T1000 (cell line): ENCODE measurements around the gene THBS3.
A peak's percentile ranks its signal among the peaks of the same experiment; 100 is the strongest.
"Not testable (repeated sequence)": the region's sequence is repeated elsewhere in the genome, so short reads cannot be mapped to it uniquely, and the experiment has no call there.

Experiments
- DNase-seq: peaks from one replicate; lab custom pipeline; 2025; ENCODE audit warnings: mixed read lengths; lab: John Stamatoyannopoulos, UW

The THBS3 gene

DNA sequence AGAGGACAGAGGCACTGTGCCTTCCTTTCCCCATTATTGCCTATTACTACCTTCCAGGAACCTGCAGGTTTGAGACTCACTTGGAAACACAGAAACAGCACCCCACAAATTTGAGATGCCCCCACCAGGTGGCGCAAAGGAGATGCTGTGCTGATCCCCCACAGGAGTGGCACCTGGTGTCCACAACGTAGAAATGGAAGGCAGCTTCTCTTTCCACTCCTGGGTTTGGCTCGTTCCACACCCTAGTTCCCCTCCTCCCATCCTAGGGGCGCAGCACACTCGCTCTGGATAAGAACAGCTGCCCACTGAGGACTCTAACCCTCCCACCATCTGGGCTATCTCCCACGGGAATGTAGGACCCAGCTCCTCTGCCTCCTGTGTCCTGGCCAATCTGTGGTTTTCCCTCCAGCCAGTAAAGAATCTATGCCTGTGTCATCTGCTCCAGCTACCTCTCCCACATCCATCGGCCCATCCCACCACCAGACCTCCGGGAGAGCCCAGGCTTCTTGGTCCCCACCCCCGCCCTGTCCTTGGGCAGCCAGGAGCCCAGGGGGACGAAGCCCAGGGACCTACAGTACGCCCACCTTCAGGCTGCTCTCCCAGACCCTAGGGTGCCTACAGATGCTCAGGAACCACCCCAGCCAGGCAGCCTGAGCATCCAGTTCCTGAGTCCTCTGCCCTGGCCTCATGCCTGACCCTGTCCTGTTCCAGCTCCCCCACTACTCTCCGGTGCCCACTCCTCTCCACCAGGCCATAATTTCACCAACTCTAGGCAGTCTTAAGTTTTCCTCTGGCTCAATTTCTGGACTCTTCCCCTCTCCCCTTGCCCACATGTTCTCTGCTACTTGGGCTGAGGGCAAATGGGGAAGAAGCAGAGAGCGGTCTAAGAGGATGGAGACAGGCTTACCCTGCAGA lies 549 bp downstream of the THBS3 start:
- peak; percentile 64 for DNase-seq

DNA sequence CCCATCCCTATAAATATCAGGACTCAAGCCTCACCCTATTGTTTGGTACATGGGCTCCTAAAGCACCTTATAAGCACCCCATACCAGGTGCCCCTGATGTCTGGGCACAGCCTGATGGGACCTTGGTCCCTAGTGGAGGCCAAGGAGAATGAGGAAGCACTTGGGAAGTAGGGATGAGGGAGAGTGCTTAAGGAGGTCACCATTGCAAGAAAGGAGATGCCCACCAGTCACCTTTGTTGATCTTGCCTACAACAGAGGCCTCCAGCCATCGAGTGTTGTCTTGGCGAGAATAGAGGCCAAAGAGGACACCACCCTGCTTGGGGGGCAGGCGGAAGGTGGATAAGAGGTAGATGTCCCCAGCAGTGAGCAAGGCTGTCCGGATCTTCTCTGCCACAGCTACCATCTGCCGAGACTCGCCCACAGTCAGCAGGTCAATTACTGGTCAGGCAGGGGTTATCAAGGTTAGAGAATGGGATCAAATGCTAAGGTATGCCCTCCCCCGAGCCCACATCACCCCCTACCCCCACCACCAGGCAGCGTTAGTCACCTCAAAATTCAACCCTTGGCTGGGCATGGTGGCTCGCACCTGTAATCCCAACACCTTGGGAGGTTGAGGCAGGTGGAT lies 1.6 kb downstream of the THBS3 start:
- DNase-seq, result no peak

DNA sequence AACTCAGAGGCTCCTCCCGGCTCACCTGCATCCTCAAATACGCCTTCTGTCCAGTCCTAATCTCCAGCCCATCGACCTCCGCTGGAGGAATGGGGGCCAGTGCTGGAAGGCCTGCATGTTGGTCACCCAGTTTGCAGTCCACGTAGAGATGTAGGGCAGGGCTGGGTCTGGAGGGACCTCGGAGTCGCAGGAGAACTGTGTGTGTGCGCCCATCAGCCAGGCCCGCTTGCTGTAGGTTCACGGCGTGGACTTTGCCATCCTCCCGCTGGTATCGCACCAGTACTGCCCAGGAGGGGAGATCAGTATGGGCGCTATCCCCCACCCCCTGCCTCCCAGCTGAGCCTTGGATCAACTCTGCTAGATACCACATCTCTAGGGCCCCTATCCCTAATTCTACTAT lies 2.7 kb downstream of the THBS3 start:
- DNase-seq, result no peak

DNA sequence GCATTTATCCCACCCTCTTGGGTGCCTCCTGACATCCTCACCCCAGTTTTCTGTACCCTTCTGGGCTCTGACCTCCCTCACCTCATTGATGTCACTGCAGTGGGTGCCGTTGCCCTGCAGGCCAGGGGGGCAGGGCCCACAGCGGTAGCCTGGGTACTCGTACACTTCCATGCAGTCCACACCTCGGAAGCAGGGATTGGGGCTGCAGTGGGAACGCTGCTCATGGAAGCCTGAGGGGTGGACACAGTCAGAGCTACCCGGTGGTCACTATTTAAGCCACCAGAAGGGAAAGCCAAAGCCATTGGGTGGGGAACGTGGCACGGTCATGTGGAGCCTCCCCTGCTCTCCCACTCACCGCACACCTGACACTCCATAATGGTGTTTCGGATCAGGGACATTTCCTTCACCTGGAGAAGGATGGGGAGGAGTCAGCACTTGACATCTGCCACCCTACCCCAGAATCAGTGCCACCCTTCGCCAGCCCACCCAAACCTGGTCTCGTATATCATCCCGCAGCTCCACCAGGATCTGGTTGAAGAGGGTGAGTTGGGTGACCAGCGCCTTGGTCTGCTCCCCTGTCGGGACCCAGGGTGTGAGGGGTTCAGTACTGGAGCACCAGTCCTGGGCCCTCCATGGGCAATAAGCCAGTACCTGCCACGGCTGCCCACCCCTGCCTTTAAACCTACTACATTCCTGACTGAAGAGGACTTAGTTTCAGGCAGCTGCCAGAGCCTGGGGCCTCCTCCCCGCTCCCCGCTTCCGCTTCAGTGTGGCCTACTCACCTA lies 4.8 kb downstream of the THBS3 start:
- DNase-seq, result no peak

DNA sequence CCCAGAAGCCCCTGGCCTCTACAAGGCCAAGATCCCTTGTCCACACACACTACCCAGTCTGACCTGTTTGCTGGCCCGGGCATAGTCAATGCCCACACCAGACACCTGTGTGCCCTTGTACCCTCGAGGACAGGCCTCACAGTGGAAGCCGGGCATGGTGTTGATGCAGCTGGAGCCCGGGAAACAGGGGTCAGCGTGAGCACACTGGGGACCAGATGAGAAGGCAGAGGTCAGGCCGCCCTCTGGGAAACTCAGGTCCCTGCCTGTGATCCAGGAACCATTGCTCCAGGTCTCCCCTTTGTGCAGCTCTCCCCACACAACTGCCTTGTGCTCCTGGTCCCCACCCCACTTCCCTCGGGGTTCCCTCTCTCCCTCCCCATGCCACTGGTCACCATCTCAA lies 5.5 kb downstream of the THBS3 start:
- DNase-seq, result no peak

DNA sequence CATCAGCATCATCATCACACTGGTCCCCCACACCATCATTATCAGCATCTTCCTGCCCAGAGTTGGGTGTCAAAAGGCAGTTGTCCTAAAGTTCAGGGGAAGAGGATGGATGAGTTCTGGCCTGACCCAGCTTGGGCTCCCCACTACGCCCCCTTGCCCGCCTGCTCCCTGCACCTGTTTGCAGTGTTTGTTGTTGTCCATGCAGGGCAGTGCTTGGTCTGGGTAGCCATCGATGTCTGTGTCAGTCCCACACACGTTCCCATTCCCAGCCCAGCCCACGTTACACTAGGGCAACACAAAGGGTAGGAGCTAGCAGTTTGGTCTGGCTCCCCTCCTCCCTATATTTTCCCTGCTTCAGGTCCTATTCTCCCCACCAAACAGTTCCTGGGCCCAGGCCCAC lies 6.8 kb downstream of the THBS3 start:
- no peak for DNase-seq

DNA sequence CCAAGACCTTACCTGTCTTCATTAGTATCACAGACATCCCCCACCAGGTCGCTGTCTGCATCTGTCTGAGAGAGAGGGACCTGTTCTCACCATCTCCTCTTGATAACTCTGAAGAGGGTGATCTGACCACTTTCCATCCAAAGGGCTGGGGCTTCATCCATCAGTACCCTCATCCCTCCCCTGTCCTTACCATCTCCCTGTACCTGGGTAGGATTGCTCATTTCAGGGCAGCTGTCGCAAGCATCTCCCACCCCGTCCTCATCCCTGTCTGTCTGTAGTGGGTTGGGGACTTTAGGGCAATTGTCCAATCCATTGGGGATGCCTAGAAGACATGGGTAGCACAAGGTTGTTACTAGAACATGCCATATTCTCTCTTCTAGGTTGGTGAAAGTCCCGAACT lies 7.9 kb downstream of the THBS3 start:
- DNase-seq, result no peak

DNA sequence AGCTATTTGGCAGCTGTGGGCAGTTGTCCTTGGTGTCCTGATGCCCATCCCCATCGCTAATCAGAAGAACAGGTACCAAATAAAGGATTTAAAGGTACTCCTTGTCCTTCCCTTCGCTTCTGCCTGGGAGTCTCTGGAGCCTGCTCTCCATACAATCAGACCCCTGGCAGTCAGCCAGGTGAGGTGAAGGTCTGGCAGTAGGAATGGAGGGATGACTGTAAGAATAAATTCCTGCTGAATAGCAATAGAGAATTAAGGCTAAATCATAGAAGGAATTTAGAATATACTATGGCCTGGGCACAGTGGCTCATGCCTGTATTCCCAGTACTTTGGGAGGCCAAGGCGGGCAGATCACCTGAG lies 9.2 kb downstream of the THBS3 start:
- DNase-seq, result no peak

DNA sequence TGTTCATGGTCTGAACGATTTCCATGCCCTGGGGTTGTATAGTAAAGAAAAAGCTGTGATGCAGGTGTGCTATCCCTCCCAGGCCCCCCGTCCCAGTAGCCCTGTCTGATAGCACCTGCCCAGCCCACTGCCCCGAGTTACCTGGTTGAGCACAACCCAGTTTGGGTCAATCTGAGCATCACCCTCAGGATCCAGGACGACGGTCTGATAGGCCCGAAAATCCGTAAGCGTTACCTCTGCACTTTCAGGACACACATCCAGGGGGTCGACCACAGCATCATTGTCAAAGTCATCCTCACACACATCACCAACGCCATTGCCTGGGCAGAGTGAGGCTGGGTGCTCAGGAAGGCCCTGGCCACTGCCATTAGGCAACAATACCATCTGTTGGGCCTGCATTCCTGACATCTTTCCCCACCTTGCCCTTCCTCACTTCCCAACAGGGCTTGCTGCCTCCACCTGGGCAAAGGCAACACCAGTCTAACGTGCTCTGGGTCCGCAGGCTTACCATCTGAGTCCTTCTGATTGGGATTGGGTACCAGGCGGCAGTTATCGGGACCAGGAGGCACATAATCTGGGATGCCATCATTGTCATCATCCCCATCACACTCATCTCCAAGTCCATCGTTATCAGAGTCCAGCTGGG lies 9.7 kb downstream of the THBS3 start:
- DNase-seq, result no peak

DNA sequence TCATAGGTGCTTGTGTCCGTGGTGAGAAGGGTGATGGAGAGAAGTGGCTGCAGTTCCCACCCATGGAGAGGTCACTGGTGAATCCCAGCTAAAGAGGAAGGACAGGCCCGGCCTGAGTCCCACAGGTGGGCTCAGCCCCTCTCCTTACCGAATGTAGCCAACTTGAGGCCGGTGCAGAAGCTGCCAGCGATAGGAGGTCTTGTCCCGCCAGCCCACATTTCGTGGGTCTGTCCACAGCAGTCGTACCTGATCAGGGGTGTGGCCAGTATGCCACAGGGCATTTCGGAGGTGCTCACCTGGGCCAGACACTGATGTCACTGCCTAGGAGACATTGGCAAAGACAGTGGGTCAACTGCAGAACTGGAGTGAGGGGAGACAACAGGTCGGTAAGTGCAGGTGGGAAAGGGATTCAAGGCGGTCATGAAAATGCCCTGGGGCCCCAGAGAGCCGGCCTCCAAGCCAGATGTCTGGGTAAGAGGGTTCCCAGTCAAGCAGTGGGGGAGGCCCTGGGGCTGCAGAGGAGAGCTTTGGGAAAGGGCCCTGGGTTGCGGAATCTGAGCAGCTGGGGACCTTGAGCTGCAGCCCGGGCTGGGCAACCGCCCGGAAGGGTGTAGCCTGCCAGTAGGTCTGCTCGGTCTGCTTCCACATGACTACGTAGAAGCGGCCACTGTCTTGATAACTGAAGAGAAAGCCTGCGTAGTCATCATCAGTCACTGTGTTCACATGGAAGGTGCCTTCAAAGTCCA lies 10.6 kb downstream of the THBS3 start:
- DNase-seq, result no peak

DNA sequence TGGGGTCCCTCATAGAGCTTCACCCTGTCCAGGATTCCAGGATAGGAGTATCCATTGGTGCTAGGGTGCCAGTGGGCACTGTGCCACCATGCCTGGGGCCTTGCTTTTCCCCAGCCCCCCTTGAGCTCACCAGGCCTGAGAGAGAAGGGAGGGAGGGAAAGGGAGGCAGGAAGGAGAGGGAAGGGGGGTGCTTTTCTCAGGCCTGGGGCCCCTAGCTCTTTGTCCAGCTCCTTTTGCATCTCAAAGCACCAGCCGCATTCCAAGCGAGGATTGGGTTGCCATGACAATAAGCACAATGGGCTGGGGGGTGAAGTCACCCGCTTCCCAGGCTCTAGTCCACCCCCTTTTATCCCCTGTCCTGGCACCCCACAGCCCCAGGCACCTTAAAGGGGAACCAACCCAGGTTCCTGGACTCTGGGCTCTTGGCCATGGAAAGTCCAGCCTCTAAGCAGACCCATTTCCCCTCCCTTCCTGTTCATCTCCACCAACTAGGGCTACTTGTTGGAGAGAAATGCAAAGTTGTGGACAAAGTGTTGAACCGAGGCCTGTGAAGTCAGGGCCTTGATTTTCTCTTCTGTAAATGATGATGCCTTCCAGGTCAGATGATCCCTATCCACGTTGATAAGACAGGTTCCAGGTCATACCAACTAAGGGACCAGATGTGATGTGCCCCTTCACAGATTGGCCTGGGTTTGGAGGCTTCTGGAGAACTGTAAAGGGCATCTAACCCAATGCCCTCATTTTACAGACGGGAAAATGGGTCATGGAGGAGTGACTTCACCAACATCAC lies 11.4 kb downstream of the THBS3 start:
- no peak for DNase-seq

DNA sequence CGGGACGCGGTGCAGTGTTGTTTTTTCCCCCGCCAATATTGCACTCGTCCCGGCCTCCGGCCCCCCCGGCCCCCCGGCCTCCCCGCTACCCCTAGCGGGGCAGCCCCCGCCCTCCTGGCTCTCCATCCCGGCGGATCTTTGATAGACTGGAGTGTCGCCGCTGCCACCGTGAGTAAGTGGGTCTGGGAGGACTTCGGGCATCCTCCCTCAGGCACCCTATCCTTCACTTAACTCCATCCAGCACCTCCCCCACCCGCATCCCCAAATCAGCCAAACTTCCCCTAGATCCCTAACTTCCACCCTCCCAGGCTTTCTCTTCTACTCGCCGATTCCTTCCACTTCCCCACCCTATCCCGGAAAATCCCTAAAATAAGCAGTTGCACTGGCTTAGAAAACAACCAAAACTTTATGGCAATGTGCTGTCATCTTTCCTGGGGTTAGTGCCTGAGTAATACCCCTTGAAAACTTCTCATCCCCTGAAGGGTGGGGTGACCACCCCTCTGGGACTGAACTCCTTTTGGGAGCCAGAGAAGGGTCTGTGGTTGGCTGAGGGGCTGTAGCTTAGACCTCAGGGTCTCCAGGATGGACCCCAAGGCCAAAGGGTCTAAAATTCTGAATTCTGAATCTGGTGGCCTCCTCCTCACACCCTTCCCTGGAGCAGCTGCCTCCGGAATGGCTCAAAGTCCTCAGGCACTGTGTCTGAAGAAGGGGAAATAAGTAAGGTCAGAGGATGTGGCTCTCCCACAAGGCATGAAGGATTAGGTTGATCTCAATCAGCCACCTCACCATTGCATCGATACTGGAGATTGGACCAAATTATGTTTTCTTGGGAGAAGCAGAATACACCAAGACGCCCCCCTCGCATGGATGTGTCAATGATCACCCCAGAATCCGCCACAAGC lies 12.2 kb downstream of the THBS3 start:
- no peak for DNase-seq

DNA sequence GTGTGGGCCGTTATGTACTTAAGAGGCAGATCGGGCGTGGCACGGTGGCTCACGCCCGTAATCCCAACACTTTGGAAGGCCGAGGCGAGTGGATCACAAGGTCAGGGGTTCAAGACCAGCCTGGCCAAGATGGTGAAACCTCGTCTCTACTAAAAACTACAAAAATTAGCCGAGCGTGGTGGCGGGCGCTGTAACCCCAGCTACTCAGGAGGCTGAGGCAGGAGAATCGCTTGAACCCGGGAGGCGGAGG lies 13.8 kb downstream of the THBS3 start:
- DNase-seq, result not testable (repeated sequence)

DNA sequence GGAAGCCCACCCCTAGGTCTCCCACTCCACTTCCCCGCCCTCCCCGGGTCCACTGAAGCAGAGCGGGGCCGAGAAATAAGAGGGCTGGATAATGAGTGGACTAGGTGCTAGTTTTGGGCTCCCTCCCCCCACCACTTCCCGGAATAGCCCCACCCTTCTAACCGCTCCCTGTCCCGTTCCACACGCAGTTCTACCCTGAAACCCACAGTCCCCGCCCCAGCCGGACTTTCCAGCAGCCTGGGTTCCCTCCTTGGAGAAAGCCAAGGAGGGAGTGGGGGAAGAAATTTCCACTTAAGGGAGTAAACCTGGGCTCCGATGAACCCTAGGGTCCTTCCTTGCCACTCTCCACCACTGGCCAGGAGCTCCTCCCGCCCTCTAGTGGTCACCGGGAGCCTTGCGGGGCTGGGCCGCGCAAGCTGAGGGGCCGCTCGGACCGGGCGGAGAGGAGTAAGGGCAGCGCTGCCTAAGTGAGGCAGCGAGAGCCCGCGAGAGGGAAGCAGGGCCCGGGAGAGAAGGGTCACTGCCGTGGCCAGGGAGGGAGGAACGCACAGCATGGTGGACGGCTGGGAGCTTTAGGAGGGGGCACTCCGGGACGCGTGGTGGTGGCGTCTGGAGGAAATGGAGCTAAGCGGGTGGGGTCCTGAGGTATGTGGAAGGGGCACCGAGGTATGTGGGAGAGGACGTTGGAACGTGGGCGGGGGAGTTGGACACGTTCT lies 14.3 kb downstream of the THBS3 start:
- peak; percentile 70 for DNase-seq

DNA sequence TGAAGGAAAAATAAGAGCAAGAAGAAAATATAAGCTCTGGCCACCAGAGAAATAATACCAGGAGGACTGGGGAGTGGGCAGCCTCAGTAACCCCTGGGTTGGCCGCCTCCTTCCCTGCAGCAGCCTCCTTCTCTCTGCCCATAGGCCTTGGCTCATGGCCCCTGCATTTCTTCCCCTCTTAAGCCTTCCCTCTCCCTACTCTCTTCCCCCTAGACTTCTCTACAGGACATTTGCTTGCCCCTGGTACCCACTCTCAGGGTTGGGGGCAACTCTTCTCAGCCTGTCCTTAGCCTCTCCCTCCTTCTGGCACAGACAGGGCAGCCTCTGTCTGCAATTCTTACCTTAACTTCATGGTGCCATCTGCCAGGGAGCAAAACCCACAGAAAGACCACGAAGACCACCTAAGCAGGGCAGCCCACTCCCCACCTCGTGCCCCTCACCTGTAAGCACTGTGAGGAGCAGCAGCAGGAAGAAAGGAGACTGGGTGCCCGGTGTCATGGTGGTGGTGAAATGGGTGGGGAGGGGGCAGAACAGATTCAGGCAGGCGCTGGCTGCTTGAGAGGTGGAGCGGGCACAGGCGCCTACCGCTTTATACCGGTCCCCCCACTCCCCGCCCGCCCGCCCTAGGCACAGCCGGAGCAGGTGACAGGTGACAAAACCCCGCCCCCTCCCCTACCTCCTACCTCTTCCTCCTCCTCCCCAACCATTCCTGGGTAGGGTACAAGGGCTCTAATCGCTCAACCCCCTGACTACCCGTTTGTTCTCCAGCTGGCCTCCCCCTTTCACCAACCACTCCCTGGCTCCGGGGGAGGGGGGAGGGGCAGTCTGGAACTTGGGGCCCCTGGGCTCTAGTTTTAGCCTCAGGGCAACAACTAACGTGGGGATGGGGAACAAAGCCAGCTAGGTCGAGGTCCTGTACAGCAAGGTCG lies 15.1 kb downstream of the THBS3 start:
- no peak for DNase-seq

DNA sequence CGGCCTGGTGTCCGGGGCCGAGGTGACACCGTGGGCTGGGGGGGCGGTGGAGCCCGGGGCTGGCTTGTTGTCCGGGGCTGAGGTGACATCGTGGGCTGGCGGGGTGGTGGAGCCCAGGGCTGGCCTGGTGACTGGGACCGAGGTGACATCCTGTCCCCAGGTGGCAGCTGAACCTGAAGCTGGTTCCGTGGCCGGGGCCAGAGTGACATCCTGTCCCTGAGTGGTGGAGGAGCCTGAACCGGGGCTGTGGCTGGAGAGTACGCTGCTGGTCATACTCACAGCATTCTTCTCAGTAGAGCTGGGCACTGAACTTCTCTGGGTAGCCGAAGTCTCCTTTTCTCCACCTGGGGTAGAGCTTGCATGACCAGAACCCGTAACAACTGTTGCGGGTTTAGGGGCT lies 15.8 kb downstream of the THBS3 start:
- no peak for DNase-seq

DNA sequence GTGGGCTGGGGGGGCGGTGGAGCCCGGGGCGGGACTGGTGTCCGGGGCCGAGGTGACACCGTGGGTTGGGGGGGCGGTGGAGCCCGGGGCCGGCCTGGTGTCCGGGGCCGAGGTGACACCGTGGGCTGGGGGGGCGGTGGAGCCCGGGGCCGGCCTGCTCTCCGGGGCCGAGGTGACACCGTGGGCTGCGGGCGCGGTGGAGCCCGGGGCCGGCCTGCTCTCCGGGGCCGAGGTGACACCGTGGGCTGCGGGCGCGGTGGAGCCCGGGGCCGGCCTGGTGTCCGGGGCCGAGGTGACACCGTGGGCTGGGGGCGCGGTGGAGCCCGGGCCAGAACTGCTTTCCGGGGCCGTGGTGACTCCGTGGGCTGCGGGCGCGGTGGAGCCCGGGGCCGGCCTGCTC lies 17.8 kb downstream of the THBS3 start:
- DNase-seq, result not testable (repeated sequence)

DNA sequence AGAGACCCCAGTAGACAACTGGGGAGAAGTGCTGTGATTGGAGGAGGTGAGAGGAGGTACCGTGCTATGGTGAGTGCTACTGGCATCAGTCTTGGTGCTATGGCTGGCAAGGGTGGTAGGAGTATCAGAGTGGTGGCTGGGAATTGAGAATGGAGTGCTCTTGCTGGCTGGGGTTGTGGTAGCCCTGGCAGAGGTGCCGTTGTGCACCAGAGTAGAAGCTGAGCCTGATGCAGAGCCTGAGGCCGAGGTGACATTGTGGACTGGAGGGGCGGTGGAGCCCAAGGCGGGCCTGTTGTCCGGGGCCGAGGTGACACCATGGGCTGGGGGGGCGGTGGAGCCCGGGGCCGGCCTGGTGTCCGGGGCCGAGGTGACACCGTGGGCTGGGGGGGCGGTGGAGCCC lies 19.4 kb downstream of the THBS3 start:
- DNase-seq, result no peak
